HG02885 (cell line): ENCODE data around the gene LEPR.
"Not testable (repeated sequence)": the region's sequence is repeated elsewhere in the genome, so short reads cannot be mapped to it uniquely, and the experiment has no call there.

ENCODE experiments used
- ATAC-seq: cut with Tn5 transposase; IDR thresholded peaks from one replicate; pipeline ENCODE4 v1.9.1; 2021; ENCODE audit warnings: mild to moderate bottlenecking; ENCODE audit not compliant: unreplicated experiment, poor library complexity

LEPR gene

GRCh38 chr1:65434760-65435159 lies 14.3 kb downstream of the LEPR start:
- no peak for ATAC-seq

GRCh38 chr1:65435987-65436386 lies 15.5 kb downstream of the LEPR start:
- no peak for ATAC-seq

GRCh38 chr1:65437616-65438015 lies 17.1 kb downstream of the LEPR start:
- ATAC-seq = no peak

- ATAC-seq = no peak
Measured at GRCh38 chr1:65440322-65440900, 19.9 kb downstream of the LEPR start.

- no peak for ATAC-seq
Measured at GRCh38 chr1:65440915-65441314, 20.4 kb downstream of the LEPR start.

GRCh38 chr1:65441464-65441863 lies 21.0 kb downstream of the LEPR start:
- no peak for ATAC-seq

- ATAC-seq = no peak
Measured at GRCh38 chr1:65442442-65442841, 22.0 kb downstream of the LEPR start.

- ATAC-seq = no peak
Measured at GRCh38 chr1:65443647-65444046, 23.2 kb downstream of the LEPR start.

GRCh38 chr1:65444128-65444640 lies 23.7 kb downstream of the LEPR start:
- no peak for ATAC-seq

- ATAC-seq = no peak
Measured at GRCh38 chr1:65445837-65446236, 25.4 kb downstream of the LEPR start.

GRCh38 chr1:65449214-65449823 lies 28.9 kb downstream of the LEPR start:
- no peak for ATAC-seq

GRCh38 chr1:65455678-65456077 lies 35.2 kb downstream of the LEPR start:
- ATAC-seq = not testable (repeated sequence)

- no peak for ATAC-seq
Measured at GRCh38 chr1:65456481-65456880, 36.0 kb downstream of the LEPR start.

GRCh38 chr1:65457868-65458267 lies 37.4 kb downstream of the LEPR start:
- no peak for ATAC-seq

GRCh38 chr1:65458730-65459396 lies 38.4 kb downstream of the LEPR start:
- no peak for ATAC-seq

GRCh38 chr1:65459397-65459768 lies 38.9 kb downstream of the LEPR start:
- peak; percentile 92 for ATAC-seq

GRCh38 chr1:65465837-65466236 lies 45.4 kb downstream of the LEPR start:
- ATAC-seq = not testable (repeated sequence)

GRCh38 chr1:65467536-65467935 lies 47.1 kb downstream of the LEPR start:
- no peak for ATAC-seq

- no peak for ATAC-seq
Measured at GRCh38 chr1:65469126-65469888, 48.8 kb downstream of the LEPR start.

GRCh38 chr1:65469889-65470340 lies 49.4 kb downstream of the LEPR start:
- ATAC-seq = no peak
